Testis (tissue), 2 donors: Measurements from ENCODE around the gene FGF19.

Experiments used
- CTCF ChIP-seq, 3 experiments: fragments of 450-650 bp in 2 of 3; fragments of 200-600 bp in 1 of 3; sonication (generic) in 1 of 3; IDR thresholded peaks; one replicate each; pipeline ENCODE4 v1.5.1; 2016 to 2019; ENCODE audit warnings: antibody characterized with exemption in 3 of 3, mild to moderate bottlenecking in 2 of 3, moderate library complexity in 1 of 3
- POLR2A ChIP-seq: fragments of 450-650 bp; IDR thresholded peaks from one replicate; pipeline ENCODE4 v1.6.1; 2017; ENCODE audit warnings: antibody characterized with exemption, mild to moderate bottlenecking, moderate library complexity

GRCh38 chr11:69658626-69659450 is 45.0 kb downstream of the FGF19 start:
- TF ChIP-seq CTCF (IDR thresholded peaks at IDR 0.05) (no peak), POLR2A (no peak)
